ENCODE data around the gene SEZ6. TPM values are rescaled to one million over a fixed set of nuclear protein-coding genes. Genes with fewer than 3 reads are reported as not detected.

The SEZ6 gene
- total RNA-seq, 1 experiment from 2014 or later = 20.5 TPM

GRCh38 chr17:28967221-28968135, 38.4 kb downstream of the SEZ6 start:
- peak overlapping the region; percentile 49 for H3K4me3 ChIP-seq
- DNase-seq = peak; percentile 71 to 77
- H3K36me3 ChIP-seq = no peaks in the 10 kb centered on the region
- H3K4me1 ChIP-seq = peaks cover 66% of the 10 kb centered on the region
- no peaks in the 10 kb centered on the region for H3K27me3 ChIP-seq
- peak overlapping the region; percentile 93 for H3K27ac ChIP-seq
- no peaks in the 10 kb centered on the region for H3K9me3 ChIP-seq (replicated peaks)

DNA sequence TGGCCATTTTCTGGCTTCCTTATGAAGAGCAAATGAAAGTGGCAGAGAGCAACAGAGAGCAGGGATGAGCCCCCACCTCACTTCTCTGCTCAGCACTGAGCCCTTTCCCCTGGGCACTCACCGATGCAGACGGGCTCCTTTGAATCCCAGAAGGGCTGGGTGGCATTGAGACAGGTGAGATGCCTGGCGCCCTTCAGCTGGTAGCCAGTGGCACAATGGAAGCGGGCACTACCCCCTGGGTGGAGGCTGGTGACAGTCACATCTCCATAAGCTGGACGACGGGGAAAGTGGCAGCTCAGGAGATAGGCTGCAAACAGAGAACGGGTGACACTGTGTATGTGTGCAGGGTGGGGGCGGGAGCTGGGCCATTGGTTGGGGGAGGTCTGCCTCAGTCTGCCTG, 42.0 kb downstream of the SEZ6 start:
- Histone ChIP-seq H3K4me1 (peaks cover 33% of the 10 kb centered on the region), H3K9me3 (replicated peaks) (no peaks in the 10 kb centered on the region), H3K4me3 (no peak overlapping the region), H3K27me3 (no peaks in the 10 kb centered on the region), H3K36me3 (no peaks in the 10 kb centered on the region), H3K27ac (no peak overlapping the region)
- no peak for DNase-seq

- Histone ChIP-seq H3K27me3 (no peaks in the 10 kb centered on the region), H3K4me3 (no peak overlapping the region), H3K27ac (no peak overlapping the region), H3K4me1 (peaks cover 26% of the 10 kb centered on the region), H3K36me3 (no peaks in the 10 kb centered on the region), H3K9me3 (replicated peaks) (no peaks in the 10 kb centered on the region)
- no peak for DNase-seq
Observed at GRCh38 chr17:28963055-28963611, 42.7 kb downstream of the SEZ6 start.

- DNase-seq = no peak
- Histone ChIP-seq H3K27me3 (no peaks in the 10 kb centered on the region), H3K9me3 (replicated peaks) (no peaks in the 10 kb centered on the region), H3K4me3 (no peak overlapping the region), H3K27ac (no peak overlapping the region), H3K4me1 (peaks cover 8% of the 10 kb centered on the region), H3K36me3 (no peaks in the 10 kb centered on the region)
Observed at GRCh38 chr17:28961391-28961790, 44.4 kb downstream of the SEZ6 start.

DNA sequence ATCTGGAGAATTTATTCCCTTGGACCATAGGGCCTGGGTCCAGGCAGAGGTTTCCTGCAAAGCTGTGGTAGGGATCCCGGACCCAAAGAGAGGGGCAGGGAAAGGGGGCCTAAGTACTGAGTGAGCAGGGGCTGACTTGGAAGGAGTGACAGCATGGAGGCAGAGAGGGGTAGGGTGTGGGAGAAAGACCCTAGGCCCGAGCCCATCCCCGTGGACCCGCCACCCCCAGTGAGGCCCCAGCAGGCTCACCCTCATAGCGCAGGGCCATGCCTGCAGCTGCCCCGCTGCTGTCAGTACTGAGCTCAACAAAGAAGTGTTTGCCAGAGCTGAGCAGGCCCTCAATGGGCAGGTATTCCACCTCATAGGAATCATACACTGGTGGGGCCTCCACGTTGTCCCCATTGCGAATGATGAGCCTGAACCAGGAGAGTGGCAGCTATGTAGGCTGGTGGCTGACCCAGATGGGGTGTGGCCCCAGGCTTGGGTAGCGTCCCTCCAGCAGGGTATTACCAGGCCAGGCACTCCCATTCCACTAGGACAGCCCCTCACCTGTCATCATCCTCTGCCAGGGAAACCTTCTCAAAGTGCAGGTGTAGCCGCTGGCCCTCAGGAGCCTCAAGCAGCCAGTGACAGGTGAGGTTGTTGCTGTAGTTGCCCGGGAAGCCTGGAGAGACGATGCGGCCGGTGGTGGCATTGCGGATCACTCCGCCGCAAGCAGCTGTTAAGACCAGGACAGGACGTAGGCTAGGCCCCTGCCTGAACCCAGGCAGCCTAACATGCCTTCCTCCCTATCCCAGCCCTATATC, 45.4 kb downstream of the SEZ6 start:
- Histone ChIP-seq H3K27me3 (no peaks in the 10 kb centered on the region), H3K27ac (no peak overlapping the region), H3K4me1 (peaks cover 7% of the 10 kb centered on the region), H3K36me3 (no peaks in the 10 kb centered on the region), H3K4me3 (no peak overlapping the region), H3K9me3 (replicated peaks) (no peaks in the 10 kb centered on the region)
- DNase-seq = peak in 1 of 2 experiments; percentile 2

GRCh38 chr17:28959471-28959871, 46.4 kb downstream of the SEZ6 start:
- H3K27me3 ChIP-seq = no peaks in the 10 kb centered on the region
- peaks cover 15% of the 10 kb centered on the region for H3K4me1 ChIP-seq
- DNase-seq = peak in 1 of 2 experiments; percentile 4
- no peak overlapping the region for H3K27ac ChIP-seq
- no peak overlapping the region for H3K4me3 ChIP-seq
- no peaks in the 10 kb centered on the region for H3K36me3 ChIP-seq
- H3K9me3 ChIP-seq (replicated peaks) = no peaks in the 10 kb centered on the region

DNA sequence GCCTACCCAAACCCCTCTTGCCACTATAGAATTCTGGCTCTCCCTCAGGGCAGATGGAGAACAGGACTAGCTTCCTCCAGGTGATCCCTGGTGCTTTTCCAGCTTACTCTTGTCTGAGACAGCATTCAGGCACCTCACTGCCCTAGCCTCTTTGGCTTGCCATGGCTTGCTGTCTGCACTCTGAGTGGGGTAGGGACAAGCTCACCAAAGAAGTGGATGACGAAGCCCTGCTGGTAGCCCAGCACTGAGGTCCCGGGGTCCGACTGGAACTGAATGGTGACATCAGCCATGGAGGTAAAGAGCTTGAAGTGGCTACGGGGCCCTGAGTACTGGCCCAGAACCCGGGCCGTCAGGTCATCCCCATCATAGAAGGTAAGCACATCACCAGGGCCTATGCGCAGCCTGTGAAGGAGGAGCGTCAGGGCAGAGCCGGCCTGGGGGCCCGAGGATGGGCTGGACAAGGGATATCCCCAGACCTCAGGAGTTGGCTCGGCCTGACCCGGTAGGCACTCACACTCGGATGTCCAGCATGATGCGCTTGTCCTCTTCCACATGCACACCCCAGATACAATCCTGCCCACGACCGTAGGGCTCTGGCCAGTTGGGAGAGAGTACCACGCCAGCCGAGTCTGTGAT, 46.9 kb downstream of the SEZ6 start:
- peaks cover 18% of the 10 kb centered on the region for H3K4me1 ChIP-seq
- H3K9me3 ChIP-seq (replicated peaks) = no peaks in the 10 kb centered on the region
- no peak for DNase-seq

GRCh38 chr17:28957992-28958355, 47.9 kb downstream of the SEZ6 start:
- no peaks in the 10 kb centered on the region for H3K9me3 ChIP-seq (replicated peaks)
- H3K4me3 ChIP-seq = no peak overlapping the region
- no peaks in the 10 kb centered on the region for H3K27me3 ChIP-seq
- H3K27ac ChIP-seq = no peak overlapping the region
- DNase-seq = no peak
- H3K4me1 ChIP-seq = peaks cover 28% of the 10 kb centered on the region
- H3K36me3 ChIP-seq = no peaks in the 10 kb centered on the region

More for the DNA sequence above, 46.9 kb downstream of the SEZ6 start:
- Histone ChIP-seq H3K36me3 (no peaks in the 10 kb centered on the region), H3K4me3 (no peak overlapping the region), H3K27me3 (no peaks in the 10 kb centered on the region), H3K27ac (no peak overlapping the region)

- no peak for DNase-seq
- no peak overlapping the region for H3K4me3 ChIP-seq
- no peaks in the 10 kb centered on the region for H3K36me3 ChIP-seq
- H3K27me3 ChIP-seq = no peaks in the 10 kb centered on the region
- no peaks in the 10 kb centered on the region for H3K9me3 ChIP-seq (replicated peaks)
- H3K27ac ChIP-seq = no peak overlapping the region
- peaks cover 32% of the 10 kb centered on the region for H3K4me1 ChIP-seq
Observed at GRCh38 chr17:28957277-28957991, 48.4 kb downstream of the SEZ6 start.

- Histone ChIP-seq H3K4me1 (peaks cover 32% of the 10 kb centered on the region), H3K27me3 (no peaks in the 10 kb centered on the region), H3K27ac (no peak overlapping the region), H3K4me3 (no peak overlapping the region), H3K36me3 (no peaks in the 10 kb centered on the region), H3K9me3 (replicated peaks) (no peaks in the 10 kb centered on the region)
- DNase-seq = no peak
Observed at GRCh38 chr17:28956861-28957260, 49.0 kb downstream of the SEZ6 start.

DNA sequence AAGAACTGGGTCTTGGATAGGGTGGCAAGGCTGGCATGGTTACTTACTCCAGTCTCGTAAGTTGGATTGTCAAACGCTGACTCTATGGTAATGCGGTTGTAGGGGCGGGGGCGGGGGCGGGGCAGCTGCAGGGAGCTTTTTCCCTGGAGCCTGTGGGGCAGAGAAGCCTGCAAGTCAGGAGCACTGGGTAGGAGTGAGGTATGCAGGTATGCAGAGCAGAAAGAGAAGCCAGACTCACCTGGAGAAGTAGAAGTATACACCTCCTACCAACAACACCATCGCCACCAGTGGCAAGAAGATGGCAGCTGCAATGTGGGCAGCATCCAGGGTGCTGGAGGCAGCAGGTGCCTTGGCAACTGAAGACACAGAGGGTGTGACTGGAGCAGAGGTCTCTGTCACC, 49.7 kb downstream of the SEZ6 start:
- no peak for DNase-seq
- no peak overlapping the region for H3K27ac ChIP-seq
- H3K27me3 ChIP-seq = no peaks in the 10 kb centered on the region
- H3K9me3 ChIP-seq (replicated peaks) = no peaks in the 10 kb centered on the region
- no peak overlapping the region for H3K4me3 ChIP-seq
- H3K36me3 ChIP-seq = no peaks in the 10 kb centered on the region
- peaks cover 32% of the 10 kb centered on the region for H3K4me1 ChIP-seq

- no peaks in the 10 kb centered on the region for H3K27me3 ChIP-seq
- DNase-seq = no peak
- peaks cover 32% of the 10 kb centered on the region for H3K4me1 ChIP-seq
- H3K9me3 ChIP-seq (replicated peaks) = no peaks in the 10 kb centered on the region
- no peaks in the 10 kb centered on the region for H3K36me3 ChIP-seq
- H3K27ac ChIP-seq = peak overlapping the region; percentile 43; the same call in 1 of the 2 replicates
- no peak overlapping the region for H3K4me3 ChIP-seq
Observed at GRCh38 chr17:28955408-28955807, 50.4 kb downstream of the SEZ6 start.

DNA sequence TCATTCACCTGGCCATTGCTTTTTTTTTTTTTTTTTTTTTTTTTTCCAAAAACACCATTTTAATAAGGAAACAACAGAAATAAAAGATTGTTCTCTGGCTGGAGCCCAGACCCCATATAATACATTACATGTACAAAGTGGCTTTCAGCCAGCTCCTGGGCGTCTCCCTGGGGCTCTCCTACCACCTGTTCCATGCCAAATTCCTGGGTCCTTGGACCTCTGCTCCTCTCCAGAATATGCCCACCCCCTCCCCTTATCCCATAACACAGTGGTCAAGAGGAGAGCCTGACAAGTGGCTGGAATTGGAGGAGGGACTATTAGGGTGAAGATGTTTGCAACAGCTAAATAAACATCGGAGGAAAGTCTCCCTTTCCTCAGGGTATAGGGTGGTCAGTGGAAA, 50.9 kb downstream of the SEZ6 start:
- DNase-seq = peak; percentile 88 to 89
- peaks cover 32% of the 10 kb centered on the region for H3K4me1 ChIP-seq
- H3K27me3 ChIP-seq = no peaks in the 10 kb centered on the region
- H3K27ac ChIP-seq = peak overlapping the region; percentile 43; the same call in 1 of the 2 replicates
- no peak overlapping the region for H3K4me3 ChIP-seq
- no peaks in the 10 kb centered on the region for H3K9me3 ChIP-seq (replicated peaks)
- no peaks in the 10 kb centered on the region for H3K36me3 ChIP-seq

All from SJCRH30 (cell line).